ENCODE results near the gene BTG2.
"Not testable (repeated sequence)": the region's sequence is repeated elsewhere in the genome, so short reads cannot be mapped to it uniquely, and the experiment has no call there.

BTG2 gene

DNA sequence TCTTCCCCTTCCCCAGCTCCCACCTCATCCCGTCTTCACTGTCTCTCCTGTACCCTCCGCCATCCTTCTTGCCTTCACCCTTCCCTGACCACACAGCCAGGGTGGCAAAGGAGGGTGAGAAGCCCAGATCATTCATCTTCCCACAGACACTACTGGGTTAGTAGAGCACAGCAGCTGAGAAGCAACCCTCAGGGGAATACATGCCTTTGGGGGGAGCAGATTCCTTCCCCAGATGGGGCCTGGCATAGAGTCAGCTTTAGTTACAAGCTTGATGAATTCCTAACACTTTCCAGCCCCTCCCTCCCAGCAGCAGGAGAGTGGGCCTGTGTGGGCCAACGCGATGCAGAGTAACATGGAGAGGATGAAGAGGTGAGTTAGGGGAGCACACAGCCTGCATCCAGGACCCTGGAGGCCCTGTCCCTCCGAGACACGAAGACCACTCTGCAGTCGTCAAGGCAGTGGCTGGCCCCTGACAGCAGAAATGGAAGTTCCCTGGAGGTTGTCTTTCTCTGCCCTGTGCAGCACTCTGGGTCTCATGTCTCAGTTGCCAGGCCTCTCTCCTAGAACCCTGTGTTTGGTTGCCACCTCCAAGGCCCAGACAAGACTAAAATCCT, 8.8 kb upstream of the BTG2 start:
- no peak for DNase-seq

DNA sequence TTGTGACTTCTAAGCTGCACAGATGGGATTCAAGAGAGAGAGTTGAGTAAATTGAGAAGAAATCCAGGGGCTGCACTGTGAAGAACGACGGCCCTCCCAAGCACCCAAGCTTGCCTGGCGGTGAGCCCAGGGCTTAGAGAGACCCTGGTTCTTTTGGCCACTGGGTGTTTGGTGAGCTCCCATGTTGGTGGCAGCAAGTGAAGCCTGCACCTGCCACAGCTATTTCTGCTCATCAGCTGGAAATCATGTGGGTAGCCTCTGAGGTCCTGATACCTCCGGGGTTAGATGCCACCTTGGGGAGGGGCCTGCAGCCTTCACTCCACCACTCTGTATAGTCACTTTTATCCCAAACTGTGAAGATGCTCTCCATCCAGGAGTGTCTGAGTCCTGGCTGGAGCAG, 6.2 kb upstream of the BTG2 start:
- DNase-seq = peak; percentile 58

DNA sequence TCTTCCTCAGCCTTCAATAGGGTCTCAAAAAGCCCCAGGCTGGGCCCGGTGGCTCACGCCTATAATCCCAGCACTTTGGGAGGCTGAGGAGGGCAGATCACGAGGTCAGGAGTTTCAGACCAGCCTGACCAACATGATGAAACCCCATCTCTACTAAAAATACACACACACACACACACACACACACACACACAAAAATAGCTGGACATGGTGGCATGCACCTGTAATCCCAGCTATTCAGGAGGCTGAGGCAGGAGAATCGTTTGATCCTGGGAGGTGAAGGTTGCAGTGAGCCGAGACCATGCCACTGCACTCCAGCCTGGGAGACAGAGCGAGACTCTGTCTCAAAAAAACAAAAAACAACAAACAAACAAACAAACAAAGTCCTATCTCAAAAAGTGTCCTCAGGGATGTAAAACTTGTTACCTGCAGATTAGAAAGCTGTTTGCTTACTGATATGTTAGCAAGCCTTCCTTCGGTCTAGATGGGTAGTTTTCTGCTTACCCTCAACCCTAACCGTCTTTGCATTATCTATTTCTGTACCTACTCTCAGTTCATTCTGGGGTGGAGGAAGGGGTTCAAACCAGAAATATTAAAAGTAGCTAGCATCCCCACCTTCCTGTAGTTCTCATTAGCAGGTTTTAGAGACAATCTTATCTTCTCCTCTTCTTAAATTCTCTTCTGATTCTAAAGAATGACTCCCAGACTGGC, 5.4 kb upstream of the BTG2 start:
- not testable (repeated sequence) for DNase-seq

DNA sequence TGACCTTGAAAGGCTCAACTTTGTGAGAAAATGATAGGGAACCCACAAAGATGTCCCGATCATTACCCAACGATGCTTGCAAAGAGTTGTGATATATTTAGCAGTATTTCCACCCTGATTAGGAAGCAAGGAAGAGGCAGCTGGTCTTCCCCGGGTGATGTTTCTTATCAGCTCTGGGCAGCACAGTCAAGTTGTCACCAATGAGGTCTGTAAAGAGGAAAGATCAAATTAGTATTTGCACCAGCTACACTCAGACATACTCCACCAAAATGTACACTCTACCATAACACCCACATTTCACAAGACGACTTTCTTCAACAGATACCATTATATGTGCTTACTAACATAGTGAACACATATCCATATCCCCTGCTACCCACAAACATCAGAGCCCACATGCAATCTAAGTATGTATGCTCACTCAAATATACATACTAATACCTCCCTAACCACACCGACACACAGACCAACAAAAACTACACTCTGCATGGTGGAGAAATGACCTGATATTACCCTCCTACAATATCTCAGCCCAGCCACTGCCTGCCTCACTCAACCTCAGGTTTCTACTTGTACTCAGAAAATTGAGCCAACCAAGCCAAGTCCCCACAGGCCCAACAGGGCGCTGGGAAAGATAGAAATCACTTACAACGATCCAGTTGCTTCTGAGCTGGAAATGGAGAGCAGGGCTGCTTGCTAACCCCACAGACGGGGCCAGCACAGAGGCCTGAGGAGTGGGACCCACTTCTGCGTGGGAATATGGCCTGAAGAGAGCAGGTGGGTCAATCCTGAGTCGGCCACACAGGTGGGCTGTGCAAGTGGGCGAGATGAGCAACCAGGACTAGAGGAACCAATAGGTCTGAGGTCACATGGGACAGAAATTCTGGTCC, 4.6 kb upstream of the BTG2 start:
- DNase-seq = no peak

DNA sequence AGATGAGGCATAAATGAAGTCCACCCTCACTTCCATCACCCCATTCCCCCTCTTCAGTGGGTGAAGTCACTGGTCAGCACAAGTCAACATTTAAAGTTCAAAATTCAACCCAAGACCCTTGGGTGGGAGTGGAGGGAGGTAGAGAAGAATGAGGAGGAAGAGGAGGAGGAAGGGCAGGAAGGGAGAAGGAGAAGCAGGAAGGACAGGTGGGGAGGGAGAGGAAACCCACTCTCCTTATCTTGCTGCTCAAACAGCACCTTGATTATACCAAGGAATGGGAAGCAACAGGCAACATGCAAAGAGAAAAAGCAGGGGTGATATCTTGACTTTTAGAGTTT, 4.0 kb upstream of the BTG2 start:
- DNase-seq = no peak

DNA sequence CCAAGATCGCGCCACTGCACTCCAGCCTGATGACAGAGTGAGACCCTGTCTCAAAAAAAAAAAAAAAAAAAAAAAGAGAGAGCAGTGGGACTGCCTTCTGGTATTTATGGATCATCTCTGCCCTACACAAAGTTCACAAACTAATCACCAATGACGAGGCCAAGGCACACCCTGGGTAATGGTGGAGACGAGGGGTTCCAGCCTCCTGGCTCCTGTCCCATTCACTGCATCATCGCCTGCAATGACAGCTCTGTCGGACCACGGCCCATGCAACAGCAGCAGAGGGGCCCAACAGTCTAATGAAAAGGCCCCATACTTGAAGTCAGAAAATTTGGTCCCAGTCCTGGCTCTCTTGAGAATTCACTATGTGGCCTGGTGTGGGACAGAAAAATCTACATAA, 2.9 kb upstream of the BTG2 start:
- DNase-seq = no peak

DNA sequence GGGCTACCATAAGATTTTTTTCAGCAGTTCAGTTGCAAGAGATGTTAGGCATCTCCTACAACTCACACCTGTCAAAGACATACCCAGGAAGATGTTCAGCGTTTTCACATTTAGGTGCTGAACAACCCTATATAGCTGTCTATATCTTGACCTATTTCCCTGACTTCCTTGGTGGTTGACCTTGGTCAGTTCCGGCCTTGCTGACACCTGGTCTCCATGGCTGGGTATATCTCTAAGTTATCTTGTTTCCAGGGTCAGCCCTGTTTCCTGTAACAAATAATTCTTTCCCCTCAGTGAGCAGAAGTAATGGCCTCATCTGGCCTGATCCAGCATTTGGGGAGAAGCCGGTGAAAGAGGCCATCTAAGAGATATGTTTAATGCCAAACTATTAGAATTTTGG, 2.4 kb upstream of the BTG2 start:
- no peak for DNase-seq

DNA sequence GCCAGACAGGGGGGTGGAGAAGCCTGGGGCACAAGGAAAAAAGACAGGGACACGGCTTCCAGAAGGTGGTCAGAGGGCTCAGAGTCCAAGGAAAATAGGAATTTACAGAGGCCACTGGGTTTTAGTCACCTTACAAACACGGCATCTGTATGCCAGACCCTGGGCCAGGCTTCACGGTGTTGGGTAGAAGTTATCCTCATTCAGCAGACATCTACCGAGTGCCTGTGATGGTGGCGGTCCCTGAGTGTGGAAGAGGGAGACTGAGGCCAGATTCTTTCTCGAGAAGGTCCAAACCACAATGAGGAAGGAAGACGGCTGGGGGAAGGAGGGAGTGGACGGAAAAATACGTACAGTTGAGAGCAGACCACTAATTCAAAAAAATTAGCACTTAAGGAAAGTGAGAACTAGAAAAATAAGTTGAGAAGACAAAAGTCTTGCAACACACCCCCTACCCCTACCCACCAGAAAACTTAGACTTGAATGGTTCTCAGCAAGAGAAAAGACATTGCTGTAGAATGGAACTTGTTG, 864 bp upstream of the BTG2 start:
- no peak for DNase-seq

DNA sequence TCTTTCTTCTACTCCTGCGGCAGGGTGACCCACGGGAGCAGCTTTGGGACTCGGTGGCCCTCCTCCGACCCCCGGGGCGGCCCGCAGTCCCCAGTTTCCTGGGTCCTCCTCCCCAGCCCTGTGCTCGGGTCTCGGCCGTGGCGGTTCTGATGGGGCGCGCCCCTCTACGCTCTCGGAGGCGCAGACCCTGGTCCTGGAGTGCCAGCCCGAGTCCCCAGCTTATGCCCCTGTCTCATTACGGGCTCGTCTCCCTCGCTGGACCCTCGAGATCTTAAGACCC, 430 bp downstream of the BTG2 start:
- DNase-seq = no peak

DNA sequence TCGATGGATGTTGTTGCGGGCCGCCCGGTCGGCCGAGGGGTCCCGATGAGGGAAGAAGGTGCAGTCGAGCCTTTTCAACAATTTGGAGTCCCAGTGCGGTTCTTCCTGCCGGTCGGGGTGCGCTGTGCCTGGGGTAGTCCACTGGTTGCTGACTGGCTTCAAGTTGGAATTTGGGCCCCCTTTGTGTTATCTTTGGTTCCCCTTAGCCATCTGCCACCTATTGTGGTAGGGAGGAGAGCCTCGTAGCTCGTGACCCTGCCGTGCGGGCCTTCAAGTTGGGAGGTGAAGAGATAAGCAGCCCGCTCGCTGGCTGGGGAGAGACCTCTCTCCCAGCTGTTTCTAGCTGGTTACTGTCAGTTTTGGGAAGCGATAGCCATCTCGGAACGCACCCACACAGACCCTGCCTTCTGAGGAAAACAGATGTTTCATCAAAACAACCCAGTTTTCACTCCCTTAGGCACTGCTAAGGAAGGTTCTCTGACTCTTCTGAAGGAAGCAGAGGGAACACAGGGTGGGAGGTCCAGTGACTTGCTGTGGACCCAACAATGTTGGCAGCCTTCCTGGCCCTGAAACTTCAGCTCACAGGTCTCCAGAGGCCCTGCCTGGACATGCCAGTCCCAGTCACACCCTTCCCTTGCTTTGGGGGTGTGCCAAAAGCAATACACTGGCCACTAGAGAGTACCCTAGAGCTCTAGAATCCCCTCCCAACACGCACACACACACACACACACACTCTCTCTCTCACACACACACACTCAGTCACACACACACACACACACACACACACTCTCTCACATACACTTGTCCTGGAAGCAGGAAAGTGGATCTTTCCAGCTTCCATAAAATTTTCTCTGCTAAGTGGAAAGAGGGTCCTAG, 1.0 kb downstream of the BTG2 start:
- peak; percentile 93 for DNase-seq

DNA sequence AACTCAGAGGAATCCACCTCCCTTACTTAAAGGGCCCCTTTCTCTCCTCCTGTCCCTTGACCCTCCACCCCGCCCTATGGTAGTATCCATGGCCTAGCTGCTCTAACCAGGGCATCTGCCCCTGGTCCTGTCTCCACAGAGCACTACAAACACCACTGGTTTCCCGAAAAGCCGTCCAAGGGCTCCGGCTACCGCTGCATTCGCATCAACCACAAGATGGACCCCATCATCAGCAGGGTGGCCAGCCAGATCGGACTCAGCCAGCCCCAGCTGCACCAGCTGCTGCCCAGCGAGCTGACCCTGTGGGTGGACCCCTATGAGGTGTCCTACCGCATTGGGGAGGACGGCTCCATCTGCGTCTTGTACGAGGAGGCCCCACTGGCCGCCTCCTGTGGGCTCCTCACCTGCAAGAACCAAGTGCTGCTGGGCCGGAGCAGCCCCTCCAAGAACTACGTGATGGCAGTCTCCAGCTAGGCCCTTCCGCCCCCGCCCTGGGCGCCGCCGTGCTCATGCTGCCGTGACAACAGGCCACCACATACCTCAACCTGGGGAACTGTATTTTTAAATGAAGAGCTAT, 1.7 kb downstream of the BTG2 start:
- DNase-seq = no peak

DNA sequence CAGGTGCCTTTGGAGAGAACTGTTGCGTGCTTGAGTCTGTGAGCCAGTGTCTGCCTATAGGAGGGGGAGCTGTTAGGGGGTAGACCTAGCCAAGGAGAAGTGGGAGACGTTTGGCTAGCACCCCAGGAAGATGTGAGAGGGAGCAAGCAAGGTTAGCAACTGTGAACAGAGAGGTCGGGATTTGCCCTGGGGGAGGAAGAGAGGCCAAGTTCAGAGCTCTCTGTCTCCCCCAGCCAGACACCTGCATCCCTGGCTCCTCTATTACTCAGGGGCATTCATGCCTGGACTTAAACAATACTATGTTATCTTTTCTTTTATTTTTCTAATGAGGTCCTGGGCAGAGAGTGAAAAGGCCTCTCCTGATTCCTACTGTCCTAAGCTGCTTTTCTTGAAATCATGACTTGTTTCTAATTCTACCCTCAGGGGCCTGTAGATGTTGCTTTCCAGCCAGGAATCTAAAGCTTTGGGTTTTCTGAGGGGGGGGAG, 2.4 kb downstream of the BTG2 start:
- no peak for DNase-seq

DNA sequence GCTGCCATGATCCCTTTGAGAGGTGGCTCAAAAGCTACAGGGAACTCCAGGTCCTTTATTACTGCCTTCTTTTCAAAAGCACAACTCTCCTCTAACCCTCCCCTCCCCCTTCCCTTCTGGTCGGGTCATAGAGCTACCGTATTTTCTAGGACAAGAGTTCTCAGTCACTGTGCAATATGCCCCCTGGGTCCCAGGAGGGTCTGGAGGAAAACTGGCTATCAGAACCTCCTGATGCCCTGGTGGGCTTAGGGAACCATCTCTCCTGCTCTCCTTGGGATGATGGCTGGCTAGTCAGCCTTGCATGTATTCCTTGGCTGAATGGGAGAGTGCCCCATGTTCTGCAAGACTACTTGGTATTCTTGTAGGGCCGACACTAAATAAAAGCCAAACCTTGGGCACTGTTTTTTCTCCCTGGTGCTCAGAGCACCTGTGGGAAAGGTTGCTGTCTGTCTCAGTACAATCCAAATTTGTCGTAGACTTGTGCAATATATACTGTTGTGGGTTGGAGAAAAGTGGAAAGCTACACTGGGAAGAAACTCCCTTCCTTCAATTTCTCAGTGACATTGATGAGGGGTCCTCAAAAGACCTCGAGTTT, 3.1 kb downstream of the BTG2 start:
- DNase-seq = no peak

DNA sequence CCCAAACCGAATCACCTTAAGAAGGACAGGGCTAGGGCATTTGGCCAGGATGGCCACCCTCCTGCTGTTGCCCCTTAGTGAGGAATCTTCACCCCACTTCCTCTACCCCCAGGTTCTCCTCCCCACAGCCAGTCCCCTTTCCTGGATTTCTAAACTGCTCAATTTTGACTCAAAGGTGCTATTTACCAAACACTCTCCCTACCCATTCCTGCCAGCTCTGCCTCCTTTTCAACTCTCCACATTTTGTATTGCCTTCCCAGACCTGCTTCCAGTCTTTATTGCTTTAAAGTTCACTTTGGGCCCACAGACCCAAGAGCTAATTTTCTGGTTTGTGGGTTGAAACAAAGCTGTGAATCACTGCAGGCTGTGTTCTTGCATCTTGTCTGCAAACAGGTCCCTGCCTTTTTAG, 3.6 kb downstream of the BTG2 start:
- DNase-seq = no peak

DNA sequence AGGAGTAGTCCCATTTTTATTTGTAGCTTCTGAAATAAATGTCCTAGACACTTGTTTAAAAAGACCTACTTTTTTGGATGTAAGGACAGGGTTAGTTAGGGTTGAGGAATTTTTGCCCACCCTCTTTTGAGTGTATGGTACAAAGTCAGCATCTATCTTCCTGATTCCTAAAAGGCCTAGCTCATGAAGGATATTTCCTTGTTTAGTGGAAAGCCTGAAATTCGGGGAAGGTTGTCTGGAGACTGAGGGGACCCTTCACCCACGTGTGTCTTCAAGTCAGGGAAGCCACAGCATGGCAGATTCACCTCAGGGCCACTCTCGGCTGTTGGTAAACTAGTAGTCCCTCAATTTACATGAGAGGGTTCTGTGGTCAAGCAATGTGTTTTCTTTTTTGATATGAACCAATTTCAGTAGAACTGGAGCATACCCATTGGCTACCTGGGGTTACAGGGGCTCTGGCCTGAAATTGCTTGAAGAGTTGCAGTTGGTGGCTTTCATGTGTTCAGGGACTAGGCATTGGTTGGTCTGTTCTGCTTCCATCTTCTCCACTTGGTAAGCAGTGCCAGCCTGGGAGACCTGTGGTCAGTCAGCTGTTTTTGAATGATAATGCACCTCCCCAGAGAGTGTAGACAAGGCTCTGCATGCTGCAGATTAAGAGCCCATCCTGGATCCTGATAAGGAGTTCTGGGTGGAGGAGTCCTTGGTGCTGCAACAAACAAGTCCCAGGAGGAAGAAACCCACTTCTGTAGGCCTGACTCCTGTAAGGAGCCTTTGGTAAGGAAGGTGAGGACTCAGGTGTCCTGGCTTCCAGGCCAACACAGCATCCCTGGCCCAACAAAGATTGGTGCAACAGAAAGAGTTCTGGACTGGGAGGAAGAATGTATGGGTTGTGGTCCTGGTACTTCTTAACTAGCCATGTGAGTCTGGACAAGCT, 6.3 kb downstream of the BTG2 start:
- no peak for DNase-seq

DNA sequence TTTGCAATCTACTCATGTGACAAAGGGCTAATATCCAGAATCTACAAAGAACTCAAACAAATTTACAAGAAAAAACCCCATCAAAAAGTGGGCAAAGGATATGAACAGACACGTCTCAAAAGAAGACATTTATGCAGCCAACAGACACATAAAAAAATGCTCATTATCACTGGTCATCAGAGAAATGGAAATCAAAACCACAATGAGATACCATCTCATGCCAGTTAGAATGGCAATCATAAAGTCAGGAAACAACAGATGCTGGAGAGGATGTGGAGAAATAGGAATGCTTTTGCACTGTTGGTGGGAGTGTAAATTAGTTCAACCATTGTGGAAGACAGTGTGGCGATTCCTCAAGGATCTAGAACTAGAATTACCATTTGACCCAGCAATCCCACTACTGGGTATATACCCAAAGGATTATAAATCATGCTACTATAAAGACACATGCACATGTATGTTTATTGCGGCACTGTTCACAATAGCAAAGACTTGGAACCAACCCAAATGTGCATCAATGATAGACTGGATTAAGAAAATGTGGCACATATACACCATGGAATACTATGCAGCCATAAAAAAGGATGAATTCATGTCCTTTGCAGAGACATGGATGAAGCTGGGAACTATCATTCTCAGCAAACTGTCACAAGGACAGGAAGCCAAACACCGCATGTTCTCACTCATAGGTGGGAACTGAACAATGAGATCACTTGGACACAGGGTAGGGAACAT, 8.9 kb downstream of the BTG2 start:
- not testable (repeated sequence) for DNase-seq

DNA sequence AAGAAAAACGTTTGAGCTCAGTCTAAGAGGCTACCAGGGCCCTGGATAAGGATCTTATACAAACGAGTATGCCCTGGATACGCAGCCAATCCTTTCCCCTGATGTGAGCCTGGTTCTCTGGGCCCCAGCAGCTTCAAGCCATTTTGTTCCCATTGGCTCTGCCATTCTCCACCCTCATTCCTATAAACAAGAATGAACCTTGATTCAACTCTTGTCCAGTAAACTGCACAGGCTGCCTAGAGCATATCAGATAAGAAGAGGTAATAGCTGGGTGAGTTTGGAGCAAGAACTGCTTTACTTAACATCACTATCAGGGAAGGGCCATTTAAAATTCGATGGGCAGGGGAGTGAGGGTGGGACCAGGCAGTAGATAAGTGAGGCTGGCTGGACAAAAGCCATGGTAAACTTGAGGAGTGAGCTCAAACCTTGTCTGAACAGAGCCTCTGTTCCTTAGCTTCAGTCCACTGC, 11.3 kb downstream of the BTG2 start:
- no peak for DNase-seq

DNA sequence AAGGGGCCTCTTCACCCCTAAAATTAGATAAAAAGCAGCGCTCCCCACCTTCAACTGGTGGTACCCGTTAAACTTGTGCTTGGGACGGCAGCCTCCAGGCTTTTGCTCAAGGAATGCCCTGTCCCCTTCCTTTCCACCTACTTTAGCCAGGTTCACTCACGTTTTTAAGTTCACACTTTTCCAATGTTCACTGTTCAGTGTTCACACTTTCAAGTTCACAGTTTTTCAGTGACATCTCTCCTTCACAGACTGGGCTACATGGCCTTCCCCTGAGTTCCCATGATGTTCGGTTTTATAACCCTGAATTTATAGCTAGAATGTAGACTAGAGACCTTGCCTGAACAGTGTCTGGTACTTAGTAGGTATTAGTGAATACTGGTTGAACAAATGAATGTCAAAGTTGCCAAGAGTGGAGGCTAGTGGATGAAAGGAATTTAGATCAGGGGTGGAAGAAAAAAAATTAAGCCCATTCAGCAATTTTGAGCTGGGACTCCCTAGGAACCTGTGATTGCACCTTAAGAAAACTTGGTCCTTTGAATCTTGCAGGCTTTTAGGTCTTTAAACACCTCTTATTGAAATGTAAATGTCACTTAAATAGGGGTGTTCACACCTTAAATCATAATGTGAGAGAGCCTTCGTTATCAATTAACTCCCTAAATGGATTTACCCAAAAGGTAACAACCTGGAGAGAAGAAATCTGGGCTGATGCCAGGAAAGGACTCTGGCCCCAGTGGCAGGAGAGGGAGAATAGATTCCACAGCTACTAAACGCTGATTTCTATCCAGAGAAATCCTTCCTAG, 12.3 kb downstream of the BTG2 start:
- DNase-seq = no peak

DNA sequence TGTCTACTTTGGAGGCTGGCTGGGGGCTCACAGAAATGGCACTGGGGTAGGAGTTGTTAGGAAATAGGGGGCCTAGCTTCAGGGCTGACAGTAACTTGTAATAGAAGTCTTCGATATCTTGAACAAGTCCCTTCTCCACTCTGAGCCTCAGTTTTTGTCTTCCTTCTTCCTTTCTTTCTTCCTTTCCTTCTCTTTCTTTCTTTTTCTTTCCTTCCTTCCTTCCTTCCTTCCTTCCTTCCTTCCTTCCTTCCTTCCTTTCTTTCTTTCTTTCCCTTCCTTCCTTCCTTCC, 12.9 kb downstream of the BTG2 start:
- DNase-seq = no peak

Data from NCI-H1105 treated with DMSO at 0.1 percent for 48 hours (cell line).